GM12878 (cell line): ENCODE results near the gene TTC9C. TPM values are rescaled to one million over a fixed set of nuclear protein-coding genes. Genes with fewer than 3 reads are reported as not detected.

Experiments
- ASH2L ChIP-seq: fragments of 300-600, 200-600 bp; sonication (generic); IDR thresholded peaks from 2 replicates; pipeline ENCODE4 v1.6.1; 2017; ENCODE audit warnings: low read depth, mild to moderate bottlenecking, borderline replicate concordance
- FOS ChIP-seq: IDR thresholded peaks from 3 replicates; pipeline ENCODE4 v1.6.1; 2011; ENCODE audit warnings: borderline replicate concordance; ENCODE audit not compliant: insufficient read length; ENCODE audit errors: extremely low read depth
- FOXK2 ChIP-seq: fragments of 450-650 bp; IDR thresholded peaks from 2 replicates; pipeline ENCODE4 v1.6.1; 2017; ENCODE audit warnings: mild to moderate bottlenecking, moderate library complexity
- FOXM1 ChIP-seq: IDR thresholded peaks from 2 replicates; pipeline ENCODE4 v1.6.1; 2012; ENCODE audit warnings: low read depth, mild to moderate bottlenecking, inconsistent platforms, low read length, moderate library complexity
- HDAC6 ChIP-seq: fragments of 200-600 bp; sonication (generic); IDR thresholded peaks from one replicate; pipeline ENCODE4 v1.8.0; 2017; ENCODE audit warnings: antibody characterized with exemption; ENCODE audit not compliant: unreplicated experiment
- IRF4 ChIP-seq: IDR thresholded peaks from 2 replicates; pipeline ENCODE4 v1.6.1; 2011; ENCODE audit warnings: low read depth, low read length
- JUNB ChIP-seq: IDR thresholded peaks from 2 replicates; pipeline ENCODE4 v1.6.1; 2016; ENCODE audit warnings: antibody characterized with exemption, mild to moderate bottlenecking
- JUND ChIP-seq: IDR thresholded peaks from 2 replicates; pipeline ENCODE4 v1.6.1; 2012; ENCODE audit warnings: low read depth, mild to moderate bottlenecking, low read length, improper control_type of control experiment, moderate library complexity
- MEF2B ChIP-seq: fragments of 450-650 bp; IDR thresholded peaks from 2 replicates; pipeline ENCODE4 v1.6.1; 2018; ENCODE audit warnings: mild to moderate bottlenecking, moderate library complexity; ENCODE audit not compliant: partially characterized antibody, poor library complexity, severe bottlenecking
- MTA2 ChIP-seq: fragments of 450-650 bp; IDR thresholded peaks from 2 replicates; pipeline ENCODE4 v1.6.1; 2016; ENCODE audit warnings: low read depth, mild to moderate bottlenecking, moderate library complexity
- MYB ChIP-seq: fragments of 150-350 bp; IDR thresholded peaks from 2 replicates; pipeline ENCODE4 v1.6.1; 2014; ENCODE audit warnings: mild to moderate bottlenecking, low read depth, low read length, borderline replicate concordance
- NBN ChIP-seq: fragments of 450-650 bp; IDR thresholded peaks from 2 replicates; pipeline ENCODE4 v1.6.1; 2016
- RAD51 ChIP-seq: fragments of 450-650 bp; IDR thresholded peaks from 2 replicates; pipeline ENCODE4 v1.6.1; 2016; ENCODE audit warnings: moderate library complexity, mild to moderate bottlenecking, inconsistent platforms
- RFX5 ChIP-seq: IDR thresholded peaks from 2 replicates; pipeline ENCODE4 v1.6.1; 2011; ENCODE audit warnings: low read depth, low read length, improper control_type of control experiment
- RUNX3 ChIP-seq: IDR thresholded peaks from 2 replicates; pipeline ENCODE4 v1.6.1; 2012; ENCODE audit warnings: low read length, inconsistent platforms
- SMAD1 ChIP-seq: fragments of 450-650 bp; IDR thresholded peaks from 2 replicates; pipeline ENCODE4 v1.6.1; 2018; ENCODE audit warnings: mild to moderate bottlenecking, low read depth; ENCODE audit not compliant: partially characterized antibody
- SRF ChIP-seq, 2 experiments: IDR thresholded peaks; 2 replicates each; pipeline ENCODE4 v1.6.1; 2011; ENCODE audit warnings: low read depth in 2 of 2, low read length in 2 of 2, mild to moderate bottlenecking in 1 of 2, moderate library complexity in 1 of 2
- SUPT20H ChIP-seq: IDR thresholded peaks from 2 replicates; pipeline ENCODE4 v1.6.1; 2011; ENCODE audit warnings: low read depth, mild to moderate bottlenecking, low read length, moderate library complexity, borderline replicate concordance; ENCODE audit not compliant: control insufficient read depth
- TAF1 ChIP-seq: IDR thresholded peaks from 2 replicates; pipeline ENCODE4 v1.6.1; 2011; ENCODE audit warnings: mild to moderate bottlenecking, low read depth, low read length, borderline replicate concordance
- TBL1XR1 ChIP-seq: IDR thresholded peaks from 2 replicates; pipeline ENCODE4 v1.6.1; 2012; ENCODE audit warnings: low read depth, low read length, improper control_type of control experiment
- TCF3 ChIP-seq: IDR thresholded peaks from 2 replicates; pipeline ENCODE4 v1.6.1; 2012; ENCODE audit warnings: low read depth, mild to moderate bottlenecking, low read length, borderline replicate concordance; ENCODE audit not compliant: insufficient read depth
- YBX1 ChIP-seq: fragments of 450-650 bp; IDR thresholded peaks from 2 replicates; pipeline ENCODE4 v1.6.1; 2016; ENCODE audit warnings: antibody characterized with exemption
- ZNF622 ChIP-seq: fragments of 450-650 bp; IDR thresholded peaks from 2 replicates; pipeline ENCODE4 v1.6.1; 2017; ENCODE audit warnings: mild to moderate bottlenecking, inconsistent platforms
- polyA plus RNA-seq, 11 experiments: library from polyadenylated mRNA; depleted of rRNA in 4 of 11; unstranded in 6 of 11; stranded (reverse) in 5 of 11; fragments of >200 nt; fragmentation: Nextera tagmentation in 4 of 11; fragmentation: Illumina TruSeq in 1 of 11; extraction: Ambion mirVana in 4 of 11; extraction: Trizol in 1 of 11; gene quantifications; 1 replicate in 1 of 11; 2 replicates in 10 of 11; pipeline versions ENCODE4 v1.2.1 to v1.2.3, GENCODE V29; 2011 to 2016; ENCODE audit warnings: inconsistent platforms in 2 of 11, missing spikeins in 2 of 11, low read depth in 1 of 11
- total RNA-seq, 4 experiments: library from RNA; depleted of rRNA in 3 of 4; stranded (reverse); fragments of >200 nt in 3 of 4; fragmentation: Illumina TruSeq in 1 of 4; extraction: Trizol in 1 of 4; gene quantifications; 2 replicates each; pipeline versions ENCODE4 v1.2.1 to v1.2.3, GENCODE V29; 2013 to 2021
- TF ChIP-seq, protein P1 (sequence below): fragments of 150-350 bp; IDR thresholded peaks from 2 replicates; pipeline ENCODE4 v1.6.1; 2016; ENCODE audit warnings: low read depth, low read length
- TF ChIP-seq, protein P2 (sequence below): fragments of 450-650 bp; IDR thresholded peaks from 2 replicates; pipeline ENCODE4 v1.6.1; 2017; ENCODE audit warnings: mild to moderate bottlenecking, moderate library complexity

TTC9C gene
- total and polyA plus RNA-seq, 10 of the 15 experiments (the other 5 are each of a cell fraction or from before 2014, with no cell fraction given) = 42.0 to 72.3 (median 50.4) TPM

DNA sequence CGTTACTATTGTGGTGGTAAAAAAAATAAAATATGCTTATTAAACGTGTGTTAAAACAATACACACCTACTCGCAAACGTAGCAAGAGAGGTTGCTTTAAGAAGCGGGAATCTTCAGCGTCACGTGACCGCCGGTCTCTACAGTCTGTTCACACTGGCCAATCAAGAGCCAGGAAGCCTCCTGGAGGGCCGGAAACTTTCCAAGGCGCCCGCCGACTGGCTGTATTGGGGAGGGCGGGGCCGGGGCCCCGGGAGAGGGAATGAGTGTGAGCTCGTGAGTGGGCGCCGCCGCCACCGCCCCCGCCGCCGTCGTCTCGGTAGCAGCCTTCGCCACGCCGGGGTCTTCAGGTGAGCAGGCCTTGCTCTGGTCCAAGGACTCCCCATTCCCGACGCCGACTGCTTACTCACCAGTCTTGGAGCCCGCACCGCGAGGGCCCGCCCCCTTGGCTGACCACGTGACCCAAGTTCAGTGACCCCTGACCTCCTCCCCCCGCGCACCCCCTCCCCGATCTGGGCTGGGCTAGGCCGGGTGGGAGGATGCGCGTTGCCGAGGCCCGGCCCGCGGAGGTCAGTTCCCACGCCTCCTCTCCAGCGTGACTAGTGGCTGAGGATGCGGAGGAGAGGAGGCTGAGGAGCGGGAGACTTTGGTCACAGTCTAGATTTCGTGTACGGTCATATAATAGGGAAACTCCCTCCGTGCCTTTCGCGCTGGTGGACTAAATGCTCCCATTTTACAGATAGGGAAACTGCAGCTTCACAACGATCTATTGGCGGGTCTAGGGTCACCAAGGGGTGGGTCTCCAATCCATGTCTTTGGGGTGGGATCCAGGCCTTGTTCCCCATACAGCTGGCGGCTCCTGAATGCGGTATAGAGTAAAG, 43.1 kb downstream of the TTC9C start, which contains the start of gene TAF6L (continued):
- no peak for TF ChIP-seq SMAD1
- TF ChIP-seq SUPT20H = no peak
- TF ChIP-seq TAF1 = peak; percentile 32; the same call in 1 of the 2 replicates
- TF ChIP-seq YBX1 = no peak
- TF ChIP-seq RAD51 = peak; percentile 99
- TF ChIP-seq IRF4 = no peak
- no peak for TF ChIP-seq JUND
- peak; percentile 58 for TF ChIP-seq MEF2B
- no peak for TF ChIP-seq FOXK2
- TF ChIP-seq, protein P1, sequence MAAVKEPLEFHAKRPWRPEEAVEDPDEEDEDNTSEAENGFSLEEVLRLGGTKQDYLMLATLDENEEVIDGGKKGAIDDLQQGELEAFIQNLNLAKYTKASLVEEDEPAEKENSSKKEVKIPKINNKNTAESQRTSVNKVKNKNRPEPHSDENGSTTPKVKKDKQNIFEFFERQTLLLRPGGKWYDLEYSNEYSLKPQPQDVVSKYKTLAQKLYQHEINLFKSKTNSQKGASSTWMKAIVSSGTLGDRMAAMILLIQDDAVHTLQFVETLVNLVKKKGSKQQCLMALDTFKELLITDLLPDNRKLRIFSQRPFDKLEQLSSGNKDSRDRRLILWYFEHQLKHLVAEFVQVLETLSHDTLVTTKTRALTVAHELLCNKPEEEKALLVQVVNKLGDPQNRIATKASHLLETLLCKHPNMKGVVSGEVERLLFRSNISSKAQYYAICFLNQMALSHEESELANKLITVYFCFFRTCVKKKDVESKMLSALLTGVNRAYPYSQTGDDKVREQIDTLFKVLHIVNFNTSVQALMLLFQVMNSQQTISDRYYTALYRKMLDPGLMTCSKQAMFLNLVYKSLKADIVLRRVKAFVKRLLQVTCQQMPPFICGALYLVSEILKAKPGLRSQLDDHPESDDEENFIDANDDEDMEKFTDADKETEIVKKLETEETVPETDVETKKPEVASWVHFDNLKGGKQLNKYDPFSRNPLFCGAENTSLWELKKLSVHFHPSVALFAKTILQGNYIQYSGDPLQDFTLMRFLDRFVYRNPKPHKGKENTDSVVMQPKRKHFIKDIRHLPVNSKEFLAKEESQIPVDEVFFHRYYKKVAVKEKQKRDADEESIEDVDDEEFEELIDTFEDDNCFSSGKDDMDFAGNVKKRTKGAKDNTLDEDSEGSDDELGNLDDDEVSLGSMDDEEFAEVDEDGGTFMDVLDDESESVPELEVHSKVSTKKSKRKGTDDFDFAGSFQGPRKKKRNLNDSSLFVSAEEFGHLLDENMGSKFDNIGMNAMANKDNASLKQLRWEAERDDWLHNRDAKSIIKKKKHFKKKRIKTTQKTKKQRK = no peak
- TF ChIP-seq MTA2 = peak; percentile 83
- TF ChIP-seq ASH2L = no peak
- no peak; a peak in 1 of 4 replicates for TF ChIP-seq SRF (IDR thresholded peaks at IDR 0.05; ENCODE audit: low read depth in 2 of 2, low read length in 2 of 2)
- TF ChIP-seq TBL1XR1 = no peak
- TF ChIP-seq FOS = no peak
- no peak for TF ChIP-seq ZNF622
- TF ChIP-seq, protein P2, sequence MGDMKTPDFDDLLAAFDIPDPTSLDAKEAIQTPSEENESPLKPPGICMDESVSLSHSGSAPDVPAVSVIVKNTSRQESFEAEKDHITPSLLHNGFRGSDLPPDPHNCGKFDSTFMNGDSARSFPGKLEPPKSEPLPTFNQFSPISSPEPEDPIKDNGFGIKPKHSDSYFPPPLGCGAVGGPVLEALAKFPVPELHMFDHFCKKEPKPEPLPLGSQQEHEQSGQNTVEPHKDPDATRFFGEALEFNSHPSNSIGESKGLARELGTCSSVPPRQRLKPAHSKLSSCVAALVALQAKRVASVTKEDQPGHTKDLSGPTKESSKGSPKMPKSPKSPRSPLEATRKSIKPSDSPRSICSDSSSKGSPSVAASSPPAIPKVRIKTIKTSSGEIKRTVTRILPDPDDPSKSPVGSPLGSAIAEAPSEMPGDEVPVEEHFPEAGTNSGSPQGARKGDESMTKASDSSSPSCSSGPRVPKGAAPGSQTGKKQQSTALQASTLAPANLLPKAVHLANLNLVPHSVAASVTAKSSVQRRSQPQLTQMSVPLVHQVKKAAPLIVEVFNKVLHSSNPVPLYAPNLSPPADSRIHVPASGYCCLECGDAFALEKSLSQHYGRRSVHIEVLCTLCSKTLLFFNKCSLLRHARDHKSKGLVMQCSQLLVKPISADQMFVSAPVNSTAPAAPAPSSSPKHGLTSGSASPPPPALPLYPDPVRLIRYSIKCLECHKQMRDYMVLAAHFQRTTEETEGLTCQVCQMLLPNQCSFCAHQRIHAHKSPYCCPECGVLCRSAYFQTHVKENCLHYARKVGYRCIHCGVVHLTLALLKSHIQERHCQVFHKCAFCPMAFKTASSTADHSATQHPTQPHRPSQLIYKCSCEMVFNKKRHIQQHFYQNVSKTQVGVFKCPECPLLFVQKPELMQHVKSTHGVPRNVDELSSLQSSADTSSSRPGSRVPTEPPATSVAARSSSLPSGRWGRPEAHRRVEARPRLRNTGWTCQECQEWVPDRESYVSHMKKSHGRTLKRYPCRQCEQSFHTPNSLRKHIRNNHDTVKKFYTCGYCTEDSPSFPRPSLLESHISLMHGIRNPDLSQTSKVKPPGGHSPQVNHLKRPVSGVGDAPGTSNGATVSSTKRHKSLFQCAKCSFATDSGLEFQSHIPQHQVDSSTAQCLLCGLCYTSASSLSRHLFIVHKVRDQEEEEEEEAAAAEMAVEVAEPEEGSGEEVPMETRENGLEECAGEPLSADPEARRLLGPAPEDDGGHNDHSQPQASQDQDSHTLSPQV = 0 out of 2 replicates have a peak, but pooled peaks have one; percentile 24
- TF ChIP-seq RUNX3 = no peak; the same call in 1 of the 2 replicates
- no peak for TF ChIP-seq FOXM1
- TF ChIP-seq RFX5 = no peak
- TF ChIP-seq TCF3 = no peak
- no peak for TF ChIP-seq HDAC6
- TF ChIP-seq JUNB = no peak
- TF ChIP-seq MYB = no peak
- peak; percentile 75 for TF ChIP-seq NBN
